ENCODE measurements around the gene SCGB3A1. TPM values are rescaled to one million over a fixed set of nuclear protein-coding genes. Genes with fewer than 3 reads are reported as not detected.
A peak's percentile ranks its signal among the peaks of the same experiment; 100 is the strongest.

Gene SCGB3A1
- total and polyA plus RNA-seq, 9 of the 15 experiments (the other 6 are each of a cell fraction or from before 2014, with no cell fraction given): 0.33 TPM; not detected in 8

- no peaks in the 10 kb centered on the region for H3K79me2 ChIP-seq (ENCODE audit: control insufficient read depth, insufficient read depth, low read length)
- intact Hi-C loops (cut with micrococcal nuclease) (loop anchor here (1.0 to 10.0 kb wide), 6 partner anchors 51 to 401 kb away; partner anchors contain the start of genes CNOT6, MAPK9 and RASGEF1C), in situ Hi-C loops (cut with MboI) (no loop called here)
- 34% methylated on average over 11 of the region's 11 CpGs for WGBS (ENCODE audit: insufficient coverage, low coverage, missing lambda C conversion rate)
- FAIRE-seq: peak; percentile 94
- H3K27me3 ChIP-seq (ENCODE audit: control insufficient read depth in 2 of 2, insufficient read depth in 2 of 2, low read length in 2 of 2): peaks cover 0 to 7% of the 10 kb centered on the region in 2 experiments; a peak in 2 of 5 replicates
- no peaks in the 10 kb centered on the region for H3K9me1 ChIP-seq (ENCODE audit: control insufficient read depth, insufficient read depth, low read length)
- H3K4me1 ChIP-seq (replicated peaks in 1 of 2; ENCODE audit: control insufficient read depth in 2 of 2, insufficient read depth in 2 of 2, low read length in 2 of 2): peaks cover 10 to 45% of the 10 kb centered on the region in 2 experiments; a peak in 4 of 5 replicates
- peak; percentile 70 for ATAC-seq
- no peaks in the 10 kb centered on the region for H3K9me3 ChIP-seq (replicated peaks; ENCODE audit: control insufficient read depth, insufficient read depth, low read depth, low read length)
- no TSS peak for BruUV-seq (replicated peaks)
- H2AFZ ChIP-seq (ENCODE audit: low read depth, low read length): peak overlapping the region; percentile 53
- no peak overlapping the region for H3K27ac ChIP-seq (ENCODE audit: extremely low read depth, low read depth, low read length)
- no peak overlapping the region for H3K4me3 ChIP-seq
- ChIA-PET CTCF (ENCODE audit: low intra/inter-chr PET ratio) (interaction anchor here (0.6 to 1.8 kb wide), 2 partner anchors 257 to 312 kb away, joined by 3 to 15 read pairs; no protein-coding TSS in a partner anchor), POLR2A (no interaction called here)
- H3K9ac ChIP-seq (ENCODE audit: insufficient read depth in 1 of 2, low read depth in 2 of 2, low read length in 2 of 2): no peak overlapping the region
- DNase-seq (ENCODE audit: extremely low read depth in 1 of 4, low spot score in 3 of 4): peak; percentile 51 to 81 (median 59)
- H4K20me1 ChIP-seq (replicated peaks; ENCODE audit: control insufficient read depth, insufficient read depth, low read length): no peaks in the 10 kb centered on the region
- H3K4me2 ChIP-seq (ENCODE audit: insufficient read depth, low read length): 0 out of 2 replicates have a peak overlapping the region, but pooled peaks have one; percentile 0
- no peaks in the 10 kb centered on the region for H3K36me3 ChIP-seq (ENCODE audit: control insufficient read depth, insufficient read depth, low read length)
- TF ChIP-seq RAD21 (CRISPR knock-in tag; conservative IDR thresholded peaks at IDR 0.05 in 1 of 2, IDR thresholded peaks at IDR 0.05 in 1 of 2) (peak; percentile 30 to 73; a peak in 3 of 4 replicates), REST (IDR thresholded peaks at IDR 0.05; ENCODE audit: borderline replicate concordance) (peak; percentile 67; the same call in 1 of the 2 replicates), REST (CRISPR knock-in tag; IDR thresholded peaks at IDR 0.05; ENCODE audit: low read depth) (no peak), MLLT1 (IDR thresholded peaks at IDR 0.05) (no peak), NCOA4 (IDR thresholded peaks at IDR 0.05; ENCODE audit: partially characterized antibody) (no peak), ATF3 (IDR thresholded peaks at IDR 0.05) (peak; percentile 32; the same call in 1 of the 2 replicates), ATF3 (CRISPR knock-in tag; conservative IDR thresholded peaks at IDR 0.05) (no peak), MAFK (IDR thresholded peaks at IDR 0.05; ENCODE audit: low read length) (0 out of 2 replicates have a peak, but pooled peaks have one; percentile 5), SMC3 (conservative IDR thresholded peaks at IDR 0.05; ENCODE audit: insufficient read depth, low read depth, low read length) (peak; percentile 59; the same call in 1 of the 2 replicates)
These were observed 14.4 kb upstream of the SCGB3A1 start for GRCh38 chr5:180605554-180606214.
